Skeletal muscle satellite cell (primary cell): Measurements from ENCODE around the gene CCBE1.
A peak's percentile ranks its signal among the peaks of the same experiment; 100 is the strongest.
"Not testable (repeated sequence)": the region's sequence is repeated elsewhere in the genome, so short reads cannot be mapped to it uniquely, and the experiment has no call there.

Source experiments
- H3K27me3 ChIP-seq: 2 replicates; pipeline ENCODE4 v1.7.0; 2013; ENCODE audit warnings: low read length; ENCODE audit not compliant: control insufficient read depth, insufficient read depth
- H3K36me3 ChIP-seq: 2 replicates; pipeline ENCODE4 v1.7.0; 2013; ENCODE audit warnings: mild to moderate bottlenecking, control low read depth, low read length; ENCODE audit not compliant: insufficient read depth
- H3K4me1 ChIP-seq: 2 replicates; pipeline ENCODE4 v1.7.0; 2013; ENCODE audit warnings: low read length; ENCODE audit not compliant: control insufficient read depth, insufficient read depth
- H3K4me2 ChIP-seq: 2 replicates; pipeline ENCODE4 v1.7.0; 2013; ENCODE audit warnings: mild to moderate bottlenecking, low read length
- H3K4me3 ChIP-seq: 2 replicates; pipeline ENCODE4 v1.7.0; 2013; ENCODE audit warnings: low read length
- H3K9ac ChIP-seq: 2 replicates; pipeline ENCODE4 v1.7.0; 2013; ENCODE audit warnings: mild to moderate bottlenecking, low read depth, low read length, moderate library complexity
- H3K9me3 ChIP-seq: replicated peaks from 2 replicates; pipeline ENCODE4 v1.7.0; 2013; ENCODE audit warnings: mild to moderate bottlenecking, control low read depth, low read length

The CCBE1 gene

DNA sequence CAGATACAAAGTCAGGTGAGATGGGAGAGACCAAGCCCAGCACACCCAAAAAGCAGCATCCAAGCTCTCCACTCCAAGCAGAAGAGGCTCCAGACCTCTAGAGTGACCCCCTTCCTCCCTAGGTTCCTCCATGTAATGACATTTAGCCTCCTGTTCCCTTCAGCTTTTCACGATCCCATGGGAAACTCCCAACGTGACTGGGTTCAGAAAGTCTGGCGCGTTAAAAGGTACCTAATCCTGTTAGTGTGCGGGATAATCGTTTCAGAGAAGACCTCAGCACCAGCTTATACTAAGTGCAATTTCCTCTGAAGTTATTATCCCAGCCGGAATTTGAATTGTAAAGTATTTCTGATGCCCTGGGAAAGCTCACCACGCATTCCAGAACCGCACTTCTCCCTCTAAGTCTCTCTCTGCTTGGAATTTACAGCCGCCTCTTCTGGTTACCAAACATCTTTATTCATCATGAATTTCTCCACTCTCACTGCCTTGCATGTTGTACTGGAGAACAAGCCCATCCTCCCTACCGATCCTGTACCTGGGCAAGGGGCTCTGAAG is 46.9 kb downstream of the CCBE1 start:
- Histone ChIP-seq H3K27me3 (no peaks in the 10 kb centered on the region), H3K4me3 (no peak overlapping the region), H3K9ac (no peak overlapping the region), H3K9me3 (no peaks in the 10 kb centered on the region), H3K4me1 (peaks cover 29% of the 10 kb centered on the region), H3K4me2 (no peak overlapping the region), H3K36me3 (peaks cover 8% of the 10 kb centered on the region)

DNA sequence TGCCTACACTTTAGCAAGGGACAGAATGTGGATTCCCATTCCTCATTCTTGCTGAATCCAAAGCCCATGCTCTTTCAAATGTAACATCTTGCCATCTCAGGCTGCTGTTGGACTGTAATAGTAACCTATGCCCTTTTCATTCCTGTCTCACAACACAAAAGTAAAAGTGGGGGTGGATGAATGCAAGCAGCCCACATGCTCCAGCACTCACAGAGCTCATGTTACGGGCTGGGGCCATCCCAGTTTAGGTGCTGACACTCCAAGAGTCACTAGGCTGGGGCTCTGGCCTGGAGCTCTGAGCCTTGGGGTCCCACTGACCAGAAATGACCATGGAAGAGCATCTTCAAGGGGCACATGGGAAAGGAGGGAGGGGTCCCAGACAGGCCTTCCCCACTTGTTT is 47.6 kb downstream of the CCBE1 start:
- H3K4me2 ChIP-seq, result no peak overlapping the region
- no peak overlapping the region for H3K4me3 ChIP-seq
- peaks cover 8% of the 10 kb centered on the region for H3K36me3 ChIP-seq
- no peak overlapping the region for H3K9ac ChIP-seq
- peaks cover 29% of the 10 kb centered on the region for H3K4me1 ChIP-seq
- H3K9me3 ChIP-seq, result no peaks in the 10 kb centered on the region
- no peaks in the 10 kb centered on the region for H3K27me3 ChIP-seq

DNA sequence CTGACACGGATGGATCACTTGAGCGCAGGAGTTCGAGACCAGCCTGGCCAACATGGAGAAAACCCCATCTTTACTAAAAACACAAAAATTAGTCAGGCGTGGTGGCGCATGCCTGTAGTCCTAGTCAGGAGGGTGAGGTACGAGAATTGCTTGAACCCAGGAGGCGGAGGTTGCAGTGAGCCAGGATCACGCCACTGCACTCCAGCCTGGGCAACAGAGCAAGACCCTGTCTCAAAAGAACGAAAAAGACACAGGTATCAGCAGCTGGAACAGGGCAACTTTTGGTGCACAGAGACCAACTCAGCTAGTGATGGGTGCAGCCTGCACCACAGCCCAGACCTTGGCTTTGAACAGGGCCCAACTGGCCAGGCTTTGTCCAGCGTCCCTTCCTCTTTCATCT is 48.8 kb downstream of the CCBE1 start:
- H3K4me2 ChIP-seq, H3K4me3 ChIP-seq, H3K9me3 ChIP-seq, H3K27me3 ChIP-seq, H3K36me3 ChIP-seq, H3K9ac ChIP-seq: not testable (repeated sequence)
- peaks cover 29% of the 10 kb centered on the region for H3K4me1 ChIP-seq

DNA sequence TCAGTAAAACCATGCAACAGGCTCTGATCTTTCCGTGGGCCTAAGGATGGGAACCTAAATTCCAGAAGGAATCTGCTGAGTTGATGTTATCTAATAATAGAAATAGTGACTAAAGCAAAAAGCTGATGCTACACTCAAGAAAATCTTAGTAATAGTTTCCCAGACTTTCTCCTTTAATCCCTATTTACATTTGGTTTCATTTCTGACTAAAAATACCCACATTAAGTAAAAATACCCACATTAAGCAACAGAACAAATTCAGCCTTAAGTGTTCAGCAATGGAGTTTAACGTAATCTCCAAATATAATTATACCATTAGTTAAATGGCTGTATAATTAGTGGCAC is 50.3 kb downstream of the CCBE1 start:
- no peaks in the 10 kb centered on the region for H3K27me3 ChIP-seq
- no peak overlapping the region for H3K4me3 ChIP-seq
- no peaks in the 10 kb centered on the region for H3K9me3 ChIP-seq
- peaks cover 10% of the 10 kb centered on the region for H3K36me3 ChIP-seq
- peaks cover 26% of the 10 kb centered on the region for H3K4me1 ChIP-seq
- no peak overlapping the region for H3K9ac ChIP-seq
- H3K4me2 ChIP-seq, result peak overlapping the region; percentile 45

DNA sequence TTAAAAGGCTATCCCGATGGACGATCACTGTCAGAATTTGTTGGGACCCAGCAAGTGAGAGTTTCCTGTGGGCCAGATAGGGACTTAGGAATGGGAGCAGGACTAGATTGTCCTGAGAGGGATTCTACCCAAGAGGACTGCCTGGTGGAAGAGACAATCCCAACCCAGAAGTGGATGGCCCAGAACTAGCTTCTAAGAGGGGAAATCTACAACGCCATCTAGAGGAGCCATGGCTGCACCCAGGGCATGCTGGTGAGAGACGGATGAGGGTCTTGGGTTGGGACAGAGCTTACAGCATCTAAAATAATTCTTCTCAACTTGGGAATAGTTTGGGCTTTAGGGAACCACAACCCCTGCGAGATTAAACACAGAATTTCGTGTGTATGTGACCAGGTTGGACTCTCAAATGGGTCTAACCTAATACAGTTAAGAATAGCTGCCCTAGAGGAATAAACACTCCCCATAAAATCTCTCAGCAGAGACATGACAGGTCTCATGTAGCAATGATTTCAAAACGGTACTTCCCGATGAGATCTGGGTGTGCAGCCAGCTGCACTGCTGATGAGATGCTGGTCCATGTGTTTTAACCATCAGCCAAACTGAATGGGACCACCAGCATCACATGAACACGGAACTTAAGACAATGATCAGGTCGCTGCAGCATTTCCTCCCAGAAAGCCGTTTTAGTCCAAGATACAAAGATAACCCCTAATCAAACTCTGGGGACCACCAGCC is 50.8 kb downstream of the CCBE1 start:
- Histone ChIP-seq H3K4me3 (no peak overlapping the region), H3K9me3 (no peaks in the 10 kb centered on the region), H3K9ac (no peak overlapping the region), H3K36me3 (peaks cover 8% of the 10 kb centered on the region), H3K4me1 (peaks cover 26% of the 10 kb centered on the region), H3K4me2 (peak overlapping the region; percentile 45), H3K27me3 (no peaks in the 10 kb centered on the region)

DNA sequence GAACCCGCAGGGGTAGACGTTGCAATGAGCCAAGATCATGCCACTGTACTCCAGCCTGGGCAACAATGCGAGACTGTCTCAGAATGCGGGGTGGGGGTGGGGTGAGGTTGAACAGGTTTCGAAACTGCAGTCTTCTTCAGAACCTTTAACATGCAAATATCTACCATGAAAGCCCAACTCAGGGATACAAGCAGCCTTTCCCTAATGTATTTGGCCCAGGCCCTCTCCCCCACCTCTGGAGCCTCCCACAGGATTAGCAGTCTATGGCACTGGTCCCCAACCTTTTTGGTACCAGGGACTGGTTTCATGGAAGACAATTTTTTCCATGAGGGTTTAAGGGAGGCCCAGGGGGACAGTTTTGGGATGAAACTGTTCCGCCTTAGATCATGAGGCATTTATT is 53.5 kb downstream of the CCBE1 start:
- no peaks in the 10 kb centered on the region for H3K27me3 ChIP-seq
- H3K36me3 ChIP-seq, result peaks cover 8% of the 10 kb centered on the region
- peaks cover 31% of the 10 kb centered on the region for H3K4me1 ChIP-seq

DNA sequence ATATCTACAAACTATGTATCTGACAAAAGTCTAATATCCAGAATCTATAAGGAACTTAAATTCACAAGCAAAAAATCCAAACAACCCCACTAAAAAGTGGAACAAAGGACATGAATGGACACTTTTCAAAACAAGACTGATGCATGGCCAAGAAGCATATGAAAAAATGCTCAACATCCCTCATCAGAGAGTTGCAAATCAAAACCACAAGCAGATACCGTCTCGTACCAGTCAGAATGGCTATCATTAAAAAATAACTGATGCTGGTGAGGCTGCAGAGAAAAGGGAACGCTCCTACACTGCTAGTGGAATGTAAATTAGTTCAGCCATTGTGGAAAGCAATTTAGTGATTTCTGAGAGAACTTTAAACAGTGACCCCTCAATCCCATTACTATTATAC is 56.5 kb downstream of the CCBE1 start:
- no peaks in the 10 kb centered on the region for H3K27me3 ChIP-seq

More for the DNA sequence above, 53.5 kb downstream of the CCBE1 start:
- no peak overlapping the region for H3K9ac ChIP-seq
- H3K4me2 ChIP-seq, result no peak overlapping the region
- H3K4me3 ChIP-seq, result no peak overlapping the region
- H3K9me3 ChIP-seq, result no peaks in the 10 kb centered on the region

DNA sequence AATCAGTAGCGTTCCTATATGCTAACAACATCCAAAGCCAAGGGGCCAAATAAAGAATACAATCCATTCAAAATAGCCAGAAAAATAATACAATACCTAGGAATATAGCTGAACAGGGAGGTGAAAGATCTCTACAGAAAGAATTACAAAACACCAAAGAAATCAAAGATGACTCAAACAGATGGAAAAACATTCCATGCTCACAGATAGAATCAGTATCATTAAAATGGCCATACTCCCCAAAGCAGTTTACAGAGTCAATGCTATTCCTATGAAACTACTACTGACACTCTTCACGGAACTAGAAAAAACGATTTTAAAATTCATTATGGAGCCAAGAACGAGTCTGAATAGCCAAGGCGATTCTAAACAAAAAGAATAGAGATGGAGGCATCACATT is 57.4 kb downstream of the CCBE1 start:
- Histone ChIP-seq H3K4me3 (no peak overlapping the region), H3K4me1 (peaks cover 23% of the 10 kb centered on the region), H3K27me3 (no peaks in the 10 kb centered on the region)

More for the DNA sequence above, 56.5 kb downstream of the CCBE1 start:
- Histone ChIP-seq H3K4me1 (peaks cover 23% of the 10 kb centered on the region), H3K9ac (no peak overlapping the region), H3K4me2 (no peak overlapping the region), H3K4me3 (no peak overlapping the region), H3K36me3 (peaks cover 5% of the 10 kb centered on the region), H3K9me3 (no peaks in the 10 kb centered on the region)

DNA sequence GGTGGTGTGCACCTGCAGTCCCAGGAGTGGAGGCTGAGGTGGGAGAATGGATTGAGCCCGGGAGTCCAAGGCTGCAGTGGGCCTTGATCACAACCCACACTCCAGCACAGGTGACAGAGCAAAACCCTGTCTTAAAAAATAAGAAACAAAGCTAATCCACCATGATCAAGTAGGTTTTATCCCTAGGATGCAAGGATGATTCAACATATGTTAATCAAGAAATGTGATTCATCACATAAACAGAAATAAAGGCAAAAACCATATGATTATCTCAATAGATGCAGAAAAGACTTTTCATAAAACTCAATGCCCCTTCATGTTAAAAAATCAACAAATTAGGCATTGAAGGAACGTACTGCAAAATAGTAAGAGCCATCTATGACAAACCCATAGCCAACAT is 58.1 kb downstream of the CCBE1 start:
- Histone ChIP-seq H3K36me3 (peaks cover 5% of the 10 kb centered on the region), H3K4me1 (peaks cover 23% of the 10 kb centered on the region), H3K27me3 (no peaks in the 10 kb centered on the region), H3K9me3 (no peaks in the 10 kb centered on the region), H3K4me2 (peak overlapping the region; percentile 18), H3K4me3 (no peak overlapping the region), H3K9ac (no peak overlapping the region)

More for the DNA sequence above, 57.4 kb downstream of the CCBE1 start:
- H3K9ac ChIP-seq, result no peak overlapping the region
- H3K36me3 ChIP-seq, result peaks cover 5% of the 10 kb centered on the region
- H3K4me2 ChIP-seq, result peak overlapping the region; percentile 37
- H3K9me3 ChIP-seq, result no peaks in the 10 kb centered on the region

DNA sequence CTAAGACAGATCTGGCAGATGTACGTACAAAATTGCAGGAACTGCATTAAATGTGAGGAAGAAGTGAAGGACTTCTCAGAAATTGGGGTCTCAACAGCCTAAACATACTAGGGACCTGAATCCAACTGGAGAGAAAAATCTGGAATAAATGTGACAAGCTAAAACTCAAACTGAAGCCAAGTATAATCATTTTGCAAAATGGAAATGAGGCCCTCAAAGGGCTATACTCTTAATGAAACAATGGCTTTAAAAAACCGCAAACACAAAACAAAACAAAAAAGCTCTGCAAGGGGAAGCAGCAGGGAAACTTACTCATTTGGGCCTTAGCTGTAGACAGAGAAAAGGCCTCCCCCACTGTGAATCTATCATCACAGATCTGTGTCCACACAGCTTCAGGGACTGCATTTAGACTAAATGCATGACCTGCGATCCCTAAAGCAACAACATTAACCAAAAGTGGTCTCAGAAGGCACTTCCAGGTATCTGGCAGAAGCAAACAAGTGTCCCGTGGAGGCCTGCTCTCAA is 63.2 kb downstream of the CCBE1 start:
- H3K4me1 ChIP-seq, result peaks cover 8% of the 10 kb centered on the region

DNA sequence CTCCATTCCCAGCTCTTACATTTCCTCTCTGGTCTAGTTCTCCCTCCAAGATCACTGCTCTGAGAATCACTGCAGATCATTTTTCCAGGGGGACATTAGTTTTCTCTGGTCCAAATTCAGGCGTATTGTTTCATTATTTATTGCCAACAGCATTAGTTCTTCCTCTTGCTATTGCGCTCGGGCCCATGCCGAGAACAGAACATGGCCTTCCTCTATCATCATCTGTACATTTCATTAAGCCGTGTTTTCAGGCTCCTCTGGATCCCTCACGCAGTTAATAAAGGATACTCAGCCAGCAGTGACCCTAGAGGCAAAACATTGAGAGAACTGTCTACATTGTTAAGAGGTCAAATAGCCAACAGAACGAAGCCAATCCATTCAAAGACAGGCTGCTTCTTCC is 63.9 kb downstream of the CCBE1 start:
- Histone ChIP-seq H3K4me1 (peaks cover 4% of the 10 kb centered on the region), H3K36me3 (no peaks in the 10 kb centered on the region), H3K4me3 (no peak overlapping the region), H3K9me3 (no peaks in the 10 kb centered on the region), H3K27me3 (no peaks in the 10 kb centered on the region), H3K4me2 (no peak overlapping the region), H3K9ac (no peak overlapping the region)

More for the DNA sequence above, 63.2 kb downstream of the CCBE1 start:
- Histone ChIP-seq H3K4me3 (no peak overlapping the region), H3K9ac (no peak overlapping the region), H3K4me2 (no peak overlapping the region), H3K27me3 (no peaks in the 10 kb centered on the region), H3K9me3 (no peaks in the 10 kb centered on the region), H3K36me3 (no peaks in the 10 kb centered on the region)
